K562 (cell line): ENCODE measurements around the gene METTL23. TPM values are rescaled to one million over a fixed set of nuclear protein-coding genes. Genes with fewer than 3 reads are reported as not detected.

ENCODE experiments used
- ESRRA ChIP-seq: fragments of 450-650 bp; IDR thresholded peaks from 2 replicates; pipeline ENCODE4 v1.6.1; 2014; ENCODE audit warnings: low read depth, mild to moderate bottlenecking, moderate library complexity, borderline replicate concordance
- HMG20B ChIP-seq: fragments of 250-450 bp; sonication (Bioruptor Pico); IDR thresholded peaks from 2 replicates; pipeline ENCODE4 v1.5.0; 2021; ENCODE audit warnings: mild to moderate bottlenecking
- KDM1A ChIP-seq, 2 experiments: fragments of 450-650 bp; IDR thresholded peaks; 2 replicates each; pipeline ENCODE4 v1.6.1; 2016; ENCODE audit warnings: mild to moderate bottlenecking in 2 of 2
- MAFG ChIP-seq: fragments of 450-650 bp; conservative IDR thresholded peaks from 2 replicates; pipeline ENCODE4 v1.6.1; 2016; ENCODE audit warnings: missing genetic modification characterization, missing compliant biosample characterization
- MAZ ChIP-seq, 2 experiments: fragments of 450-650 bp in 1 of 2; sonication (generic) in 1 of 2; formaldehyde crosslinking; IDR thresholded peaks in 1 of 2; conservative IDR thresholded peaks in 1 of 2; 2 replicates each; pipeline versions ENCODE4 v1.4.0 to v1.5.0; 2020; ENCODE audit warnings: mild to moderate bottlenecking in 1 of 2, missing genetic modification reagents in 1 of 2
- MLX ChIP-seq, 2 experiments: fragments of 450-650 bp in 1 of 2; sonication (generic) in 1 of 2; formaldehyde crosslinking; conservative IDR thresholded peaks; 2 replicates each; pipeline versions ENCODE4 v1.4.0 to v1.8.1; 2020 to 2022; ENCODE audit warnings: mild to moderate bottlenecking in 1 of 2, missing genetic modification reagents in 1 of 2
- NBN ChIP-seq: fragments of 450-650 bp; IDR thresholded peaks from 2 replicates; pipeline ENCODE4 v1.6.1; 2016; ENCODE audit warnings: low read depth, mild to moderate bottlenecking
- NCOA4 ChIP-seq: fragments of 450-650 bp; IDR thresholded peaks from 2 replicates; pipeline ENCODE4 v1.6.1; 2018; ENCODE audit warnings: mild to moderate bottlenecking; ENCODE audit not compliant: partially characterized antibody
- PRMT5 ChIP-seq: sonication (generic); formaldehyde crosslinking; IDR thresholded peaks from 2 replicates; pipeline ENCODE4 v1.5.0; 2020; ENCODE audit warnings: missing genetic modification reagents
- RBM34 ChIP-seq: fragments of 200-400 bp; formaldehyde crosslinking; IDR thresholded peaks from 2 replicates; pipeline ENCODE4 v1.6.1; 2018; ENCODE audit warnings: low read length, borderline replicate concordance; ENCODE audit not compliant: insufficient read depth
- RHOXF2B ChIP-seq: fragments of 250-450 bp; sonication (Bioruptor Pico); conservative IDR thresholded peaks from 2 replicates; pipeline ENCODE4 v1.5.1; 2021
- SIN3B ChIP-seq: fragments of 450-650 bp; IDR thresholded peaks from 2 replicates; pipeline ENCODE4 v1.6.1; 2017; ENCODE audit warnings: low read depth, mild to moderate bottlenecking, moderate library complexity
- SLC30A9 ChIP-seq: fragments of 250-450 bp; sonication (Bioruptor Pico); IDR thresholded peaks from 2 replicates; pipeline ENCODE4 v1.8.0; 2022; ENCODE audit warnings: mild to moderate bottlenecking, moderate library complexity
- SREBF1 ChIP-seq: fragments of 150-350 bp; IDR thresholded peaks from 2 replicates; pipeline ENCODE4 v1.6.1; 2014; ENCODE audit warnings: antibody characterized with exemption, low read depth, low read length, borderline replicate concordance
- TCF7 ChIP-seq: sonication (generic); IDR thresholded peaks from 2 replicates; pipeline ENCODE4 v1.6.1; 2016; ENCODE audit warnings: antibody characterized with exemption, borderline replicate concordance
- THRAP3 ChIP-seq: fragments of 450-650 bp; IDR thresholded peaks from 2 replicates; pipeline ENCODE4 v1.6.1; 2016; ENCODE audit warnings: mild to moderate bottlenecking, inconsistent platforms, borderline replicate concordance
- VEZF1 ChIP-seq: fragments of 200-800 bp; sonication (Bioruptor generic); IDR thresholded peaks from 2 replicates; pipeline ENCODE4 v1.6.1; 2017; ENCODE audit warnings: missing genetic modification characterization, missing compliant biosample characterization
- ZBTB7A ChIP-seq: IDR thresholded peaks from 2 replicates; pipeline ENCODE4 v1.6.1; 2011; ENCODE audit warnings: low read depth, mild to moderate bottlenecking, low read length, moderate library complexity, borderline replicate concordance; ENCODE audit not compliant: control insufficient read depth
- ZFX ChIP-seq: sonication (generic); formaldehyde crosslinking; IDR thresholded peaks from 2 replicates; pipeline ENCODE4 v1.8.0; 2022; ENCODE audit warnings: mild to moderate bottlenecking, missing genetic modification reagents, moderate library complexity
- ZNF146 ChIP-seq: IDR thresholded peaks from one replicate; pipeline ENCODE4 v1.6.1; 2018; ENCODE audit warnings: missing compliant biosample characterization; ENCODE audit not compliant: unreplicated experiment
- ZSCAN29 ChIP-seq: fragments of 450-650 bp; IDR thresholded peaks from 2 replicates; pipeline ENCODE4 v1.6.1; 2017
- polyA plus RNA-seq, 8 experiments: library from polyadenylated mRNA; depleted of rRNA in 4 of 8; stranded (reverse) in 5 of 8; unstranded in 3 of 8; fragments of >200 nt; fragmentation: Nextera tagmentation in 2 of 8; fragmentation: Illumina TruSeq in 1 of 8; extraction: Ambion mirVana in 2 of 8; extraction: Trizol in 1 of 8; gene quantifications; 2 replicates each; pipeline versions ENCODE4 v1.2.1 to v1.2.3, GENCODE V29; 2011 to 2014; ENCODE audit warnings: inconsistent platforms in 1 of 8, missing spikeins in 1 of 8
- total RNA-seq, 7 experiments: library from RNA; depleted of rRNA in 6 of 7; stranded (reverse); fragments of >200 nt in 6 of 7; fragmentation: Illumina TruSeq in 2 of 7; extraction: Trizol in 2 of 7; gene quantifications; 2 replicates each; pipeline versions ENCODE4 v1.2.1 to v1.2.3, GENCODE V29; 2011 to 2021; ENCODE audit warnings: low replicate concordance in 1 of 7
- TF ChIP-seq, protein P1 (sequence below): fragments of 250-450 bp; sonication (Bioruptor Pico); IDR thresholded peaks from 2 replicates; pipeline ENCODE4 v1.8.0; 2021; ENCODE audit warnings: moderate library complexity, mild to moderate bottlenecking, inconsistent platforms

METTL23 gene
- total and polyA plus RNA-seq, 9 of the 15 experiments (the other 6 are each of a cell fraction or from before 2014, with no cell fraction given): 29.4 to 67.3 (median 41.6) TPM

DNA sequence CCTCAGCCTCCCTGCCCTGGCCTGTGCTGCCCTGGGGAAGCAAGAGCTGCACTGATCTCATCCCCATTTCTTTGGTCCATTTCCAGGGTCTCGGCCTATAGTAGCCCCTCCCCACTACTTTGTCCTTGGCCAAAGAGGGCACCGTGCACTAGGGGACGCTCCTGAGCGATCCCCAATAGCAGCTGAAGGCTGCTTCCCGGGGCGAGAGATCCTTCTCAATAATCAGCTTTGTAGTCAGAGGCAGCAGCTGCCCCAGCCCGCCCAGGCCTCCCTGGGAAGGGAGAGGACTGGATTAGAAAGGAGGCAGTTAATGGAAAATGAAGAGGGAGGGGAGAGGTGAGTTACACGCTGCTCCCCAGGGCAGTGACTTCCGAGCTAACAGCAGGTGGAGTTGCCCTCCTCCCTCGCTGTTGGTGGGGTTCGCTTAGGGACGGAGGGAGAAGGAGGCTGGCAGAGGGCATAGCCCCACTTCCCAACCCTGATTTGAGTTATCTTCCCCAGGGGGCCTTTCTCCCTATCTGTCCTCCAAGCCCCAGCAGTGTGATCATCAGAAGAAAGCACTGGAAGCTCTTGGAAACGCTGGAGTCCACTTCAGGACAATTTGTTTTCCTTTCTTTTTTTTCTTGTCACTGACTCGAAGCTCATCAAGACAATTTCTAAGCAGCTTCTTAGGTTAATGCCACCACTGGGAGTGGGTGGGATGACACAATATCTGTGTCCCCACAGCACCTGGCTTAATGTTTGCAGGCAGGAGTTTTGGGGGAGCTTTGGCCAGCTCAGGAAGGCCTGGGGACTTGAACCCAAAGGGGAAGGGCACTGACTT, 18.4 kb upstream of the METTL23 start (continued):
- TF ChIP-seq VEZF1 (peak; percentile 27; the same call in 1 of the 2 replicates), ESRRA (no peak), KDM1A (IDR thresholded peaks at IDR 0.05) (no peak), RBM34 (no peak), RHOXF2B (CRISPR knock-in tag) (no peak), ZFX (0 out of 2 replicates have a peak, but pooled peaks have one; percentile 8), ZSCAN29 (no peak), PRMT5 (CRISPR knock-in tag) (no peak), ZBTB7A (peak; percentile 90), MLX (CRISPR knock-in tag; conservative IDR thresholded peaks at IDR 0.05) (no peak), HMG20B (CRISPR knock-in tag) (no peak), NBN (no peak), THRAP3 (no peak), SREBF1 (no peak), ZNF146 (CRISPR knock-in tag) (no peak), MAZ (CRISPR knock-in tag; conservative IDR thresholded peaks at IDR 0.05 in 1 of 2, IDR thresholded peaks at IDR 0.05 in 1 of 2) (0 out of 4 replicates have a peak, but pooled peaks of 1 of the 2 experiments have one; percentile 14), SIN3B (no peak), TCF7 (no peak), MAFG (tag) (no peak), SLC30A9 (CRISPR knock-in tag) (no peak), NCOA4 (no peak)
- TF ChIP-seq, protein P1, sequence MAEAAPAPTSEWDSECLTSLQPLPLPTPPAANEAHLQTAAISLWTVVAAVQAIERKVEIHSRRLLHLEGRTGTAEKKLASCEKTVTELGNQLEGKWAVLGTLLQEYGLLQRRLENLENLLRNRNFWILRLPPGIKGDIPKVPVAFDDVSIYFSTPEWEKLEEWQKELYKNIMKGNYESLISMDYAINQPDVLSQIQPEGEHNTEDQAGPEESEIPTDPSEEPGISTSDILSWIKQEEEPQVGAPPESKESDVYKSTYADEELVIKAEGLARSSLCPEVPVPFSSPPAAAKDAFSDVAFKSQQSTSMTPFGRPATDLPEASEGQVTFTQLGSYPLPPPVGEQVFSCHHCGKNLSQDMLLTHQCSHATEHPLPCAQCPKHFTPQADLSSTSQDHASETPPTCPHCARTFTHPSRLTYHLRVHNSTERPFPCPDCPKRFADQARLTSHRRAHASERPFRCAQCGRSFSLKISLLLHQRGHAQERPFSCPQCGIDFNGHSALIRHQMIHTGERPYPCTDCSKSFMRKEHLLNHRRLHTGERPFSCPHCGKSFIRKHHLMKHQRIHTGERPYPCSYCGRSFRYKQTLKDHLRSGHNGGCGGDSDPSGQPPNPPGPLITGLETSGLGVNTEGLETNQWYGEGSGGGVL: no peak
